ENCODE data around the gene C22orf23.
"Not testable (repeated sequence)": the region's sequence is repeated elsewhere in the genome, so short reads cannot be mapped to it uniquely, and the experiment has no call there.

C22orf23 gene

GRCh38 chr22:37982151-37982785 lies 28.9 kb upstream of the C22orf23 start:
- DNase-seq (ENCODE audit: low spot score) = no peak

DNA sequence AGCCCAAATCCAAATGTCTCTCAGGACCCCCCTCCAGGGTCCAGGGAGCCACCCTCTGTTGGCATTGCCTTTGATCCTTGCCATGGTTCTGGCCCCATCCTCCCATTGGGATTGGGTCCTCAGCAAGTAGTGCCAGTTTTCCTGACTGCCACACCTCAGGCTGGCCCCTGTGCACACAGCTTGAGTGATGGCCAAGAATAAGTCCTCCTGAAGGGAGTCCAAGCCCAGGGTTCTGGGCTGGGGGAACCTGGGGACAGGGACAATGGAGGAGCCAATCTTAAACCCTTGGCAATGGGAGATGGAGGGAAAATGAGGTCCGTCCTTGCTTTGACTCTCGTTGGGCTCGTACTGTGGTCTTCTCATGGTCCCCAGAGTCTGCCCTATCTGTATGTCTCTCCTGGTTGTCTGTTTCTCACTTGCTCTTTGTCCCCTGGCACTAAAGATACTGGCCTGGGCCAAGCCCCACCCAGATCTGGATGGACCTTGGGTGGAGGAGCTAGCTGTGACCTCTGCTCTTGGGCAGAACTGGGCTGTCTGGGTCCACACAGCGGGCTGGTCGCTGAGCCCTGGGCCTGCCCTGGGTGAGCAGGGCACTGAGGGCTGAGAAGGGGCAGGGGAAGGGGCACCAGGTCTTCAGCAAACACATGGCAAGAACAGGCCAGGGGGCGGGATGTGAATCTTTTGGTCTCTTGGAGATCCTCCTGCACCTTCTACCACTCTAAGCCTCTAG lies 28.0 kb upstream of the C22orf23 start:
- peak; percentile 51 for DNase-seq (ENCODE audit: low spot score)

DNA sequence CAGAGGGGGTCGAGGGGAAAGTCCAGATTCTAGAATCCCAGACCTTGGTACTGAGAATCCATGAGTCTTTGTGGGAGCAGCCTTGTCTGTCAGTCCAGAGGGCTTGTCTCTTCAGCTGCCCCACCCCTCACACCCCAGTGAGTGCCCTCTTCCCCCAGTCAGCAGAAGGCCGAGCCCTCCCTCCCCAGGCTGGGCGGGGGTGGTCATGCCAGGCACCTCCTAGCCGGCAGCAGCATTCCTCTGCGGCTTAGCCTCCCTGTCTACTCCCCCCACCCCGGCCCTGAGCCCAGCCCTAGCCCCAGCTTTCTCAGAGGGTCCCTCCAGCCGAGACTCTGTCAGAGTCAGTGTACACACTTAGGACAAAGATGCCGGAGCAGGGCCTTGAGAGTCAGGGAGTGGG lies 26.4 kb upstream of the C22orf23 start:
- DNase-seq (ENCODE audit: low spot score) = peak; percentile 73

- DNase-seq (ENCODE audit: low spot score) = no peak
These were observed 23.1 kb upstream of the C22orf23 start for GRCh38 chr22:37976547-37976946.

- not testable (repeated sequence) for DNase-seq (ENCODE audit: low spot score)
These were observed 22.6 kb upstream of the C22orf23 start for GRCh38 chr22:37976022-37976421.

GRCh38 chr22:37975153-37975552 lies 21.8 kb upstream of the C22orf23 start:
- DNase-seq (ENCODE audit: low spot score) = no peak

- DNase-seq (ENCODE audit: low spot score) = peak; percentile 21
These were observed 20.1 kb upstream of the C22orf23 start for GRCh38 chr22:37973271-37974170.

GRCh38 chr22:37972527-37972926 lies 19.1 kb upstream of the C22orf23 start:
- peak; percentile 55 for DNase-seq (ENCODE audit: low spot score)

DNA sequence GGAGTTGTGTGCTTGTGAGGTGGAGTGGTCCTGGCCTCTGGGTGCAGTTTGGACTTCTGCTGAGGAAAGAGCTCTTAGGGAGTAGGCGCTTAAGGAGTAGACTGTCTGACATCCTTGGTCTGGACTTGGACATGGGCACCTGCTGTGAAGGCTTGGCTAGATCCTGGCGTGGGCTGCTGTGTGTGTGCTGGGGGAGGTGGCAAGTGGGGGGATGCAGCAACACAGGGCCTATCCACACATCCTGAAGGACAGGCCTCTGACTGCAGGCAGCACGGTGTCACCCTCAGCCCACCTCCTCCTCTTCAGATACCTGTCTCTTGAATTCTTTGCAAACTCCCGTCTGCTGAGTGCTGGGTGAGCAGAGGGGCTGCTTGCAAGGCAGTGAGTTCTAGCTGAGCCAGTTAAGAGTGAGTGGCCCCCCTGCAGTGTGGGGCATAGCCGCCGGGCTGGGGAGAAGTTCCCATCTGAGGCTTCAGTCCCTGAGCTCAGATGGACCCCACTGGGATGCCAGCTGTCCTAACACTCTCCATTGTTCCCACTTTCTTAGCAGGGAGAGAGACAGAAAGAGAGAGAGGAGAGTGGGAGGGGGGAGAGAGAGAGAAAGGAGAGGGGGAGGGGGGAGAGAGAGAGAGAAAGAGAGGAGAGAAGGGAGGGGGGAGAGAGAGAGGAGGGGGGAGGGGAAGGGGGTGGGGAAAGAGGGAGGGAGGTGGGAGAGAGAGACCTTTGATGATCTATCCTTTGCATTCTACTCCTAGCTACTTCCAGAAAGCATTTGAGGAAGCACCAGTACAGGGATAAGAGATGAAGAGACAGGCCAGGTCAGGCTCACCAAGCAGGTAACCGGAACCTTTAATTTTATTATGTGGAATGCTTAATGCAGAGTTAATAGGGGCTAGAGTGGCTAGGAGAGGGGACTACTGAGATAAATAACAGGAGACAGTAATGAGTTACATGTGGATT lies 18.4 kb upstream of the C22orf23 start:
- DNase-seq (ENCODE audit: low spot score) = peak; percentile 60

DNA sequence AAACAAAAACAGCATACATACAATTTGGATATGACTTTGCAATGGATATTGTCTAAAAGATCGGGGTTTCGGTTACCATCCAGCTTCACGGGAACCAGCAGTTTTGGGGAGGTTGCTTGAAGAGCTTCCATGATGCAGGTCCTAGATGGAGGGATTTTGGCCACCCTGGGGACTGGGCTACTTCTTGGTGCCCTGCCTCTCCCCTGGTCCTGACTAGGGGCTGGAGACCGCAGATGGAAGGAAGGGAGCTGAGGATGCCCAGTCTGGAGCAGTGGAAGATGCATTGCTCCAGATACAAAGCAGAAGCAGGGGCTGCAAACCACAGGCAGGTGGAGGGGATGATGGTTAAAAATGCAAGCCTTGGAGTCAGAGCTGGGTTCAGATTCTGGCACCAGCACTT lies 17.5 kb upstream of the C22orf23 start:
- DNase-seq (ENCODE audit: low spot score) = no peak

DNA sequence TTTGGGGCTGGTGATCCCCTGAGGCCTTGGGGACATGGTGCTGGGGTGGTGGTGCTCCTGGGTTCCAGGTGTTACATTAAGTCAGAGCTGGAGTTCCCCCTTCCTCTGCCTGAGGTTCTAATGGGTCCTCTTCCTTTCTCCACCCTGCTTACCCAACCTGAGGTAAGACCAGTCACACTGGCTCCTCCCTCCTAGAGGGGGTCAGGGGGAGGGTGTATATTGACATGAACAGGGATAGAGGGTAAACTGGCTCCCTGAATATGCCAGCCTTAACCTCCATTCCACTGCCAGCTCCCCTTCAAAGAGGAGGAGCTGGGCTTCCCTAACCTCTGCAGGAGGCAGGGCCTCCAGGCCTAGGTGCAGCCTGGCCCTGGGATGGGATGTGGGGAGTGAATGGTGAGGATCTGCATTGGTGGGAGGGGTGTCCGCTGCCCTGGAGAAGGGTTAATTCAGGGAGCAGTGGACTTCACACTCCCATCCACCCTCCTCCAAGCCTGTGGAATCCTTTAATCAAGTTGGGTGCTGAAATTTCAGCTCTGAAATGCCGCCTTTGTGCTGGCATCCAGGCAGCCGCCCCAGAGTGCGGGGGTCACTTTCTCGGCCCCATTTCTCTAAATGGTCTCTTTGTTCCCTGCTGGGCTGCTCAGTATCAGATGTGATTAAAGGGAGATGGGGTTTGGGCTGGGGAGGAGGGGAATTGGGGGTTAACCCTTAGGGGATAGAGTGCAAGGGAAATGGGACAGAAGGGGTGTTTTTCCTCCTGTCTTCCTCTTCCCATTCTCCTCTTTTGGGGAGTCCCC lies 15.3 kb upstream of the C22orf23 start:
- peak; percentile 93 for DNase-seq (ENCODE audit: low spot score)

DNA sequence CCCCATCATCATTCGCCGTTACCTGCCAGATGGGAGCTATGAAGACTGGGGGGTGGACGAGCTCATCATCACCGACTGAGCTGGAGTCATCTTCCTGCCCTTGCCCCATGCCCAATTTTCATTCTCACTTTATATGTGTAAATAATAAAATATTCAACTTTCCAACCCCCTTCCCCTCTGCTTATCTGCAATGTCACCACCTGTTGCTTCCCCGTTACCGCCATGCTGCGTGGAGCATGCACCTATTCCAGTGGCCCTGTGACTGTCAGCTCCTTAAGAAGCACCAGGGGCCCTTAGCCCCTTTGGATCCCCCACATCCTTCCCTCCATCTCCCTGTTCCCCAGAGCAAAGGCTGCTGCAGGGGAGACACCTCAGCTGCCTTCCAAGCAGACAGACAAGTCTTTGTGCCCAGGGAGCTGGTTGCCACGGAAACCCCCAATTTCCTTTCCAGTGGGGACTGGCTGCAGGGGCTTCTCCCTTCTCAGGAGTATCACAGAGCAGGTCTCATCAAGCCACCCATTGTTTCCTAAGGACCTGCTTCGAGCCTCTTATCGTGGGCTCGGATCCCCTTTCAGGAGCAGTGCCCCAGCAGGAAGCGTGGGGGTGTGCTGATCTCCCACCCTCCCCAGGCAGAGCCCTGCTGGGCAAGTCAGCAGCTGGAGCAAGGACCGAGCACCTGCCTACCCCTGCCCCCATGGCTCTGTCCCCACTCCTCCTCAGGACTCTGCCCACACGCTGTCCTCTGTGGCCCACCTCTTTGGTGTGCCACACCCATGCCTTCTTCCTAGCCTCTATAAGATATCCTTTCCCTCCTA lies 14.4 kb upstream of the C22orf23 start:
- peak; percentile 66 for DNase-seq (ENCODE audit: low spot score)

DNA sequence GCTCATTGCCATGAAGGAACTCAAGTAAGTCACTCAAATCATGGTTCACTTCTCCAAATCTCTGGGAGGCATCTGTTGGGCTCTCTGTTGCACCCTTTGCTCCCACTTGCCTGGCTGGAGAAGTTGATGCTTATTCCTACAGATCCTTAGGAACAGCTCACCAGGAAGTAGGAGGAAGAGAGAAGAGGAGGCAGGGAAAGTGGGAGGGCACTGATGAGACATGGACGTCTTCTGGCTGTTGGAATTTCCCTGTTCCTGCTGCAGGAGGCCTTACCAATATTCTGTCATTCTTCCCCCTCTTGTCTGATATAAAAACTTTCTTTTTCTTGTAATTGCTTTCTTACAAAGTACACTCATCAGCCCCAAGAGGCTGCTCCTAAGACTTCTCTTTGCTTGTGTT lies 13.7 kb upstream of the C22orf23 start:
- DNase-seq (ENCODE audit: low spot score) = peak; percentile 25

- peak; percentile 21 for DNase-seq (ENCODE audit: low spot score)
These were observed 12.7 kb upstream of the C22orf23 start for GRCh38 chr22:37965940-37966664.

GRCh38 chr22:37961062-37961461 lies 7.7 kb upstream of the C22orf23 start:
- DNase-seq (ENCODE audit: low spot score) = no peak

DNA sequence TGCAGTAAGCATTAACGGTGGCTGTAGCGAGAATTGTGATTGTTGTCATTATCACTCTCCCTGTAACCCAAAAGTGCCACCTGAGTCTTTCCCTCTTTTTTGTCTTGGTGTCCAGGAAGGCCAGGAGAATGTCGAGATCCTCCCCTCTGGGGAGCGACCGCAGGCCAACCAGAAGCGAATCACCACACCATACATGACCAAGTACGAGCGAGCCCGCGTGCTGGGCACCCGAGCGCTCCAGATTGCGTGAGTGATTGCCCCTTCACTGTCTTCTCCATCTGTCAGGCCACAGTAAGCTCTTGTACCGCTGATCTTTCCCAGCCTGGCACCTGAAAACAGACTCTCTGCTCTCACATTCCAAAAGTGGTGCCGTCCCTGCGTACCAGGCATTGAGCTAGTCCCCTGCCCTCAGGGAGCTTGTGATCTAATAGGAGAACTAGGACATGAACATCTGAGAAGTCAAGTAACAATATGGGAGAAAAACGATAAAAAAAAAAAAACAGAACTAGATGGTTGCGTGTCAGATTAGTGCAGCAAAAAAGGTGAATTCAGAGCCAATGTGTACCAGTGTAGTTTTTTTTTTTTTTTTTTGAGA lies 5.9 kb upstream of the C22orf23 start:
- DNase-seq (ENCODE audit: low spot score) = no peak

- DNase-seq (ENCODE audit: low spot score) = no peak
These were observed 3.8 kb upstream of the C22orf23 start for GRCh38 chr22:37957232-37957631.

GRCh38 chr22:37955825-37956397 lies 2.5 kb upstream of the C22orf23 start:
- DNase-seq (ENCODE audit: low spot score) = not testable (repeated sequence)

All from globus pallidus (tissue), 1 donor.